ENCODE results near the gene MRPL55.

MRPL55 gene

DNA sequence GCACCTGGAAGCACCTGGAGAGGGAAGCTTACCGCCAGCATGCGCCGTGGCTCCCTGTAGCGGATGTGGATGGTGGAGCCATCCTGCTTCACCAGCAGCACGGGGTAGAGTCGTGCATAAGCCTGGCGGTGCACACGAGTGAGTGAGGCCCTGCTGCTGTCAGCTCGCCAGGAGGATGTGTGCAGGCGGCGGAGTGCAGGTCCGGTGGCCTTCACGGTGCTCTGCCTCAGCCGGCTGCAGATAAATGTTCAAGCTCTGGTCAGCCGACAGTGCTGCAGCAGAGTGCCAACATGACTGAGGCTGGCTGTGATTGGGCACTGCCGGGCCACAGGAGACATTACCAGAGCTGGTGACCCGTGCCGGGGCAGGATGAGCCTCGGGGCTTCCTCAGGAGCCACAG is 1.5 kb downstream of the MRPL55 start:
- H3K79me2 ChIP-seq (ENCODE audit: low read length) = peaks cover 46% of the 10 kb centered on the region
- peaks cover 32% of the 10 kb centered on the region for H3K4me1 ChIP-seq (ENCODE audit: low read length)
- H3K27ac ChIP-seq (ENCODE audit: low read length) = no peak overlapping the region
- peaks cover 35% of the 10 kb centered on the region for H3F3A ChIP-seq (ENCODE audit: insufficient read depth, low read length)
- H3K9me3 ChIP-seq (replicated peaks; ENCODE audit: insufficient read depth, low read length) = no peaks in the 10 kb centered on the region
- no peaks in the 10 kb centered on the region for H3K9me2 ChIP-seq (replicated peaks; ENCODE audit: insufficient read depth, low read length)
- no peak overlapping the region for H3K9ac ChIP-seq (ENCODE audit: low read length)
- peak overlapping the region; percentile 99; the same call in 1 of the 2 replicates for H3K4me2 ChIP-seq (ENCODE audit: low read depth, low read length)
- no peak overlapping the region for H3K4me3 ChIP-seq (ENCODE audit: low read length)
- H4K20me1 ChIP-seq (ENCODE audit: insufficient read depth, low read length) = no peaks in the 10 kb centered on the region
- 0 out of 2 replicates have a peak, but pooled peaks cover 3% of the 10 kb centered on the region for H3K36me3 ChIP-seq (replicated peaks; ENCODE audit: insufficient read depth, low read length)
- TF ChIP-seq, protein P1, sequence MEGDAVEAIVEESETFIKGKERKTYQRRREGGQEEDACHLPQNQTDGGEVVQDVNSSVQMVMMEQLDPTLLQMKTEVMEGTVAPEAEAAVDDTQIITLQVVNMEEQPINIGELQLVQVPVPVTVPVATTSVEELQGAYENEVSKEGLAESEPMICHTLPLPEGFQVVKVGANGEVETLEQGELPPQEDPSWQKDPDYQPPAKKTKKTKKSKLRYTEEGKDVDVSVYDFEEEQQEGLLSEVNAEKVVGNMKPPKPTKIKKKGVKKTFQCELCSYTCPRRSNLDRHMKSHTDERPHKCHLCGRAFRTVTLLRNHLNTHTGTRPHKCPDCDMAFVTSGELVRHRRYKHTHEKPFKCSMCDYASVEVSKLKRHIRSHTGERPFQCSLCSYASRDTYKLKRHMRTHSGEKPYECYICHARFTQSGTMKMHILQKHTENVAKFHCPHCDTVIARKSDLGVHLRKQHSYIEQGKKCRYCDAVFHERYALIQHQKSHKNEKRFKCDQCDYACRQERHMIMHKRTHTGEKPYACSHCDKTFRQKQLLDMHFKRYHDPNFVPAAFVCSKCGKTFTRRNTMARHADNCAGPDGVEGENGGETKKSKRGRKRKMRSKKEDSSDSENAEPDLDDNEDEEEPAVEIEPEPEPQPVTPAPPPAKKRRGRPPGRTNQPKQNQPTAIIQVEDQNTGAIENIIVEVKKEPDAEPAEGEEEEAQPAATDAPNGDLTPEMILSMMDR (IDR thresholded peaks at IDR 0.05; ENCODE audit: low read length) = no peak
- TF ChIP-seq EZH2phosphoT487 (IDR thresholded peaks at IDR 0.05; ENCODE audit: low read length) (no peak), EZH2 (optimal IDR thresholded peaks at IDR 0.05; ENCODE audit: low read depth, low read length) (no peak)
- H2AFZ ChIP-seq (ENCODE audit: low read length) = no peak overlapping the region
- DNase-seq = no peak
- no peaks in the 10 kb centered on the region for H3K27me3 ChIP-seq (replicated peaks; ENCODE audit: insufficient read depth, low read length)

DNA sequence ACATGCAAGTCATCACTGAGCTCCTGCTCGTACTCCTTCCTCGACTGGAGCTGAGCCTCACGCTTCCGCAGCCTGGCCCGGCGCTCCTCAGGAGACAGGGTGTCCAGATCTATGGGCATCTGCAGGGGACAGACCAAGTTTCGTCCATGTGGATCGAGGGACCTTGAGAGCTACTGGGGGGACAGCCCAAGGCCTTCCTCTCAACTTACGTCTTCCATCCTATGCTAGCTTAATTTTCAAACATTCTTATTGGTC is 2.4 kb downstream of the MRPL55 start:
- TF ChIP-seq EZH2 (optimal IDR thresholded peaks at IDR 0.05; ENCODE audit: low read depth, low read length) (no peak), EZH2phosphoT487 (IDR thresholded peaks at IDR 0.05; ENCODE audit: low read length) (no peak)
- TF ChIP-seq, protein P1 (IDR thresholded peaks at IDR 0.05; ENCODE audit: low read length) = no peak
- H2AFZ ChIP-seq (ENCODE audit: low read length) = no peak overlapping the region
- H3K27me3 ChIP-seq (replicated peaks; ENCODE audit: insufficient read depth, low read length) = no peaks in the 10 kb centered on the region
- H3K9me3 ChIP-seq (replicated peaks; ENCODE audit: insufficient read depth, low read length) = no peaks in the 10 kb centered on the region
- DNase-seq = no peak
- no peak overlapping the region for H3K27ac ChIP-seq (ENCODE audit: low read length)
- H3K4me2 ChIP-seq (ENCODE audit: low read depth, low read length) = no peak overlapping the region
- H3K9me2 ChIP-seq (replicated peaks; ENCODE audit: insufficient read depth, low read length) = no peaks in the 10 kb centered on the region
- no peak overlapping the region for H3K4me3 ChIP-seq (ENCODE audit: low read length)
- H3K36me3 ChIP-seq (replicated peaks; ENCODE audit: insufficient read depth, low read length) = 0 out of 2 replicates have a peak, but pooled peaks cover 3% of the 10 kb centered on the region
- H3K9ac ChIP-seq (ENCODE audit: low read length) = no peak overlapping the region
- peaks cover 30% of the 10 kb centered on the region for H3K4me1 ChIP-seq (ENCODE audit: low read length)
- no peaks in the 10 kb centered on the region for H4K20me1 ChIP-seq (ENCODE audit: insufficient read depth, low read length)
- H3F3A ChIP-seq (ENCODE audit: insufficient read depth, low read length) = peaks cover 28% of the 10 kb centered on the region
- H3K79me2 ChIP-seq (ENCODE audit: low read length) = peaks cover 54% of the 10 kb centered on the region

DNA sequence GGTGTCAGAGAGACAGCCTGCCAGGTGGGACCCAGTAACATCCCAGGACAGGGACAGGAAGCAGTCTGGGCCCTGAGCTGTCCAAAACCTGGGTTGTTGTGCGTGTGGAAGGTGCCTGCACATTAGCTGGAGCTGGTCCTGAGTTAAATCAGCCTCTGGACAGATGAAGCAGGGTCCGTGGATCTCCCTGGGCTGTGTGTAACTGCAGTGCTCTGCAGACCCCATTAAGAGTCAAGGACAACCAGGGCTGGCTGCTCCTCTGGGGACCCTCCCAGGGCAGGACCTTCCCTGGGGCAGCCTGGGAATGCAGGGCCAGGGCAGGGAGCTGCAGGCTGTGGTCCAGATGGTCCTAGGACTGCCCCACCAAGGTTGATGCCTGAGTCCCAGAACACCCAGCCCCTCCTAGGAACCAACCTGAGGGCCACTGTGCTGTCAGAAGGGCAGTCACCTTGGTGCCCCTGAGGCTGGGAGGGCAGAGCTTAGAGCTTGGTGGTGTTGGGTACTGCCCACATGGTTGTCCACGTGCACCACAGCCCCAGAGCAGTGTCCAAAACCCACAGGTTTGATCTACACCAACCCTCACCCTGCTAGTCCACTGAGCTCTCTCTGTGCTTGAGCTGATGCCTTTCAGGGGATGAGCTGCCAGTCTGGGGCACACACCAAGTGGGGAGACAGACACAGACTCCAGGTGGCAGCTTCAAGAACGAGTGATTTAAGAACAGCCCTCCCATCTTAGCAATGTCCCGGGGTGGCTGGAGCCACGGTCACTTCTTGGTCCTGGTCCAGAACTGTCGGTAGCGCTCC is 2.9 kb downstream of the MRPL55 start:
- no peaks in the 10 kb centered on the region for H3K9me3 ChIP-seq (replicated peaks; ENCODE audit: insufficient read depth, low read length)
- no peak overlapping the region for H3K27ac ChIP-seq (ENCODE audit: low read length)
- H3K79me2 ChIP-seq (ENCODE audit: low read length) = peaks cover 60% of the 10 kb centered on the region
- DNase-seq = no peak
- no peaks in the 10 kb centered on the region for H4K20me1 ChIP-seq (ENCODE audit: insufficient read depth, low read length)
- H2AFZ ChIP-seq (ENCODE audit: low read length) = no peak overlapping the region
- no peak overlapping the region for H3K4me2 ChIP-seq (ENCODE audit: low read depth, low read length)
- H3F3A ChIP-seq (ENCODE audit: insufficient read depth, low read length) = peaks cover 31% of the 10 kb centered on the region
- H3K4me3 ChIP-seq (ENCODE audit: low read length) = no peak overlapping the region
- H3K27me3 ChIP-seq (replicated peaks; ENCODE audit: insufficient read depth, low read length) = no peaks in the 10 kb centered on the region
- TF ChIP-seq EZH2phosphoT487 (IDR thresholded peaks at IDR 0.05; ENCODE audit: low read length) = no peak
- TF ChIP-seq EZH2 (optimal IDR thresholded peaks at IDR 0.05; ENCODE audit: low read depth, low read length) = no peak
- TF ChIP-seq, protein P1 (IDR thresholded peaks at IDR 0.05; ENCODE audit: low read length) = no peak
- peaks cover 34% of the 10 kb centered on the region for H3K4me1 ChIP-seq (ENCODE audit: low read length)
- no peak overlapping the region for H3K9ac ChIP-seq (ENCODE audit: low read length)
- no peaks in the 10 kb centered on the region for H3K9me2 ChIP-seq (replicated peaks; ENCODE audit: insufficient read depth, low read length)
- H3K36me3 ChIP-seq (replicated peaks; ENCODE audit: insufficient read depth, low read length) = 0 out of 2 replicates have a peak, but pooled peaks cover 3% of the 10 kb centered on the region
